ENCODE data around the gene STPG3. TPM values are rescaled to one million over a fixed set of nuclear protein-coding genes. Genes with fewer than 3 reads are reported as not detected.

STPG3 gene
- total and polyA plus RNA-seq, 2 of the 13 experiments (the other 11 are each of a cell fraction or from before 2014, with no cell fraction given) = not detected

DNA sequence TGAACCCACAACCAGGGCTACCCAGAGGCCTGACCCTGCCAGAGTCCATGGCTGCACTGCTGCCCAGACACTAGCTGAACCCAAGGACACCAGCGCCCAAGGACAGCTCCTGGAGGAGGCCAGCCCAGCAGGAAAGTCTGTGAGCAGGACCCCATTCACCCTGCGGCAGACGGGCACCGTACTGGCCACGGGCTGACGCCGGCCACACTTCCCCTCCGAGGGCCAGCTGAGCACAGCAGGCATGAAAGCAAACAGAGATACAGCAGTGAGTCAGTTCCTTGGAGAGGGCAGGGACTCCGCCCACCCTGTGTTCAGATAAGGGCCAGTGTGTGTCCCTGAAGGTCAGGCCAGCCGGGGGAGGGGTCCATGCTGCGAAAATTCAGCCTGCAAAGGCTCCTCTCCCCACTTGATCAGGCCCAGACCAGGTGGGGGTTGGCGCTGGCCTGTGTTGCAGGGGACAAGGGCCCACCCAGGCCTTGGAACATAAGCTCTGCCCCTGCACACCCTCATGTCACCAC, 32.3 kb upstream of the STPG3 start (continued):
- TF ChIP-seq MYC (CRISPR knock-in tag; IDR thresholded peaks at IDR 0.05; ENCODE audit: borderline replicate concordance) (peak; percentile 68; the same call in 1 of the 2 replicates), AHR (CRISPR knock-in tag; IDR thresholded peaks at IDR 0.05) (0 out of 2 replicates have a peak, but pooled peaks have one; percentile 69), ZNF24 (IDR thresholded peaks at IDR 0.05) (no peak), JUND (CRISPR knock-in tag; IDR thresholded peaks at IDR 0.05) (peak; percentile 65; the same call in 1 of the 2 replicates), ZNF350 (CRISPR knock-in tag; IDR thresholded peaks at IDR 0.05; ENCODE audit: borderline replicate concordance, low read depth) (peak; percentile 71; the same call in 1 of the 2 replicates), ZNF7 (CRISPR knock-in tag; IDR thresholded peaks at IDR 0.05) (no peak), SMYD3 (CRISPR knock-in tag; IDR thresholded peaks at IDR 0.05) (no peak), ZKSCAN5 (CRISPR knock-in tag; IDR thresholded peaks at IDR 0.05) (no peak), ZNF788 (CRISPR knock-in tag; IDR thresholded peaks at IDR 0.05; ENCODE audit: borderline replicate concordance) (0 out of 2 replicates have a peak, but pooled peaks have one; percentile 9), HMG20A (CRISPR knock-in tag; IDR thresholded peaks at IDR 0.05; ENCODE audit: borderline replicate concordance) (peak; percentile 31; the same call in 1 of the 2 replicates), NONO (IDR thresholded peaks at IDR 0.05) (no peak), NONO (CRISPR knock-in tag; conservative IDR thresholded peaks at IDR 0.05) (peak; percentile 62; the same call in 1 of the 2 replicates), ZNF501 (CRISPR knock-in tag; IDR thresholded peaks at IDR 0.05) (peak; percentile 77), ATAD3A (CRISPR knock-in tag; IDR thresholded peaks at IDR 0.05) (no peak), ZNF451 (CRISPR knock-in tag; IDR thresholded peaks at IDR 0.05) (no peak), NCOR1 (IDR thresholded peaks at IDR 0.05; ENCODE audit: borderline replicate concordance, low read length) (no peak), ZNF441 (CRISPR knock-in tag; IDR thresholded peaks at IDR 0.05; ENCODE audit: borderline replicate concordance) (0 out of 2 replicates have a peak, but pooled peaks have one; percentile 28), NCOA2 (CRISPR knock-in tag; IDR thresholded peaks at IDR 0.05) (peak; percentile 70), PHB2 (IDR thresholded peaks at IDR 0.05; ENCODE audit: partially characterized antibody) (no peak), HNRNPL (IDR thresholded peaks at IDR 0.05; ENCODE audit: low read depth, low read length) (peak; percentile 95), ZMYM2 (CRISPR knock-in tag; IDR thresholded peaks at IDR 0.05) (no peak), ELF1 (CRISPR knock-in tag; IDR thresholded peaks at IDR 0.05) (no peak), ZFX (CRISPR knock-in tag; IDR thresholded peaks at IDR 0.05; ENCODE audit: low read depth) (peak; percentile 61), ZNF101 (CRISPR knock-in tag; IDR thresholded peaks at IDR 0.05; ENCODE audit: borderline replicate concordance, low read depth) (no peak), ATF7-NPFF (CRISPR knock-in tag; IDR thresholded peaks at IDR 0.05; ENCODE audit: low read depth) (no peak; the same call in 1 of the 2 replicates), RXRB (CRISPR knock-in tag; IDR thresholded peaks at IDR 0.05; ENCODE audit: borderline replicate concordance) (peak; percentile 68; the same call in 1 of the 2 replicates)
- TF ChIP-seq, protein P1, sequence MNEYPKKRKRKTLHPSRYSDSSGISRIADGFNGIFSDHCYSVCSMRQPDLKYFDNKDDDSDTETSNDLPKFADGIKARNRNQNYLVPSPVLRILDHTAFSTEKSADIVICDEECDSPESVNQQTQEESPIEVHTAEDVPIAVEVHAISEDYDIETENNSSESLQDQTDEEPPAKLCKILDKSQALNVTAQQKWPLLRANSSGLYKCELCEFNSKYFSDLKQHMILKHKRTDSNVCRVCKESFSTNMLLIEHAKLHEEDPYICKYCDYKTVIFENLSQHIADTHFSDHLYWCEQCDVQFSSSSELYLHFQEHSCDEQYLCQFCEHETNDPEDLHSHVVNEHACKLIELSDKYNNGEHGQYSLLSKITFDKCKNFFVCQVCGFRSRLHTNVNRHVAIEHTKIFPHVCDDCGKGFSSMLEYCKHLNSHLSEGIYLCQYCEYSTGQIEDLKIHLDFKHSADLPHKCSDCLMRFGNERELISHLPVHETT (CRISPR knock-in tag; conservative IDR thresholded peaks at IDR 0.05) = no peak
- TF ChIP-seq, protein P2, sequence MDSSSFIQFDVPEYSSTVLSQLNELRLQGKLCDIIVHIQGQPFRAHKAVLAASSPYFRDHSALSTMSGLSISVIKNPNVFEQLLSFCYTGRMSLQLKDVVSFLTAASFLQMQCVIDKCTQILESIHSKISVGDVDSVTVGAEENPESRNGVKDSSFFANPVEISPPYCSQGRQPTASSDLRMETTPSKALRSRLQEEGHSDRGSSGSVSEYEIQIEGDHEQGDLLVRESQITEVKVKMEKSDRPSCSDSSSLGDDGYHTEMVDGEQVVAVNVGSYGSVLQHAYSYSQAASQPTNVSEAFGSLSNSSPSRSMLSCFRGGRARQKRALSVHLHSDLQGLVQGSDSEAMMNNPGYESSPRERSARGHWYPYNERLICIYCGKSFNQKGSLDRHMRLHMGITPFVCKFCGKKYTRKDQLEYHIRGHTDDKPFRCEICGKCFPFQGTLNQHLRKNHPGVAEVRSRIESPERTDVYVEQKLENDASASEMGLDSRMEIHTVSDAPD (CRISPR knock-in tag; IDR thresholded peaks at IDR 0.05) = no peak
- TF ChIP-seq, protein P3, sequence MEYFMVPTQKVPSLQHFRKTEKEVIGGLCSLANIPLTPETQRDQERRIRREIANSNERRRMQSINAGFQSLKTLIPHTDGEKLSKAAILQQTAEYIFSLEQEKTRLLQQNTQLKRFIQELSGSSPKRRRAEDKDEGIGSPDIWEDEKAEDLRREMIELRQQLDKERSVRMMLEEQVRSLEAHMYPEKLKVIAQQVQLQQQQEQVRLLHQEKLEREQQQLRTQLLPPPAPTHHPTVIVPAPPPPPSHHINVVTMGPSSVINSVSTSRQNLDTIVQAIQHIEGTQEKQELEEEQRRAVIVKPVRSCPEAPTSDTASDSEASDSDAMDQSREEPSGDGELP (IDR thresholded peaks at IDR 0.05; ENCODE audit: borderline replicate concordance, low read depth) = peak; percentile 98

Data from HepG2 (cell line).